ENCODE results near the gene HSH2D. TPM values are rescaled to one million over a fixed set of nuclear protein-coding genes. Genes with fewer than 3 reads are reported as not detected.
A peak's percentile ranks its signal among the peaks of the same experiment; 100 is the strongest.

HSH2D gene
- total and polyA plus RNA-seq, 12 donors, result 0.21 to 4.7 (median 0.97) TPM; not detected in 1

- peak overlapping the region; percentile 76 to 97 (median 90) for H3K4me3 ChIP-seq
- H3K9me3 ChIP-seq (replicated peaks in 1 of 3), result no peaks in the 10 kb centered on the region
- no peaks in the 10 kb centered on the region for H3K36me3 ChIP-seq (replicated peaks in 1 of 2)
- 1 to 11% (median 2%) methylated on average over 3 to 37 of the region's 37 CpGs for WGBS, 4 donors
- H3K27me3 ChIP-seq, result no peaks in the 10 kb centered on the region
- peak overlapping the region; percentile 79 to 93 (median 89) for H3K27ac ChIP-seq
- DNase-seq, result peak in 5 of 7 donors; percentile 49 to 61 (median 54)
- intact Hi-C loops (cut with DNase I), result loop anchor here in 1 of 2 donors (5.0 kb wide), 1 partner anchor 40 kb away; no protein-coding TSS in a partner anchor
- H3K4me1 ChIP-seq (replicated peaks in 1 of 2), result peaks cover 15 to 50% of the 10 kb centered on the region in 2 donors
- TF ChIP-seq POLR2A (IDR thresholded peaks at IDR 0.05) (peak in 1 of 2 donors; percentile 56), CTCF (IDR thresholded peaks at IDR 0.05) (no peak)
Observed at GRCh38 chr19:16111909-16112752, 31.4 kb upstream of the HSH2D start.

DNA sequence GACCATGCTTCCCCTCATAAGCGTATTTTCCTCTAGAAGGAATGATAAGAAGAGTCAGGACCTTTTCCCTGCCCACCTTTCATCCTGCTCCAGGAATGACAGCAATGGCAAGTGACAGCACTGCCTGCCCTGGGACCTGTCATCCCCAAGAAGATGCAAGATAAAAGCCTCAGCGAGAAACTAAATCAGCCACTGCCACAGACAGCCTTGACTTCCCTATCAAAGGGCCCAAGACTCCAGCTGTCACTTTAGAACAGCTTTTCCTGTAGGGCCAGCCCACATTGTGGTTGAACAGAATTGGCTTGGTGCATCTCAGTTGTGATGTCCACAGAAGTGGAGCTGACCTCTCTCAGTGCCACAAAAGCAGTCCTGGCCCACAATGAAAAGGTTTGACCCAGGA, 30.7 kb upstream of the HSH2D start:
- intact Hi-C loops (cut with DNase I), result loop anchor here in 1 of 2 donors (5.0 kb wide), 1 partner anchor 40 kb away; no protein-coding TSS in a partner anchor
- no peaks in the 10 kb centered on the region for H3K36me3 ChIP-seq (replicated peaks in 1 of 2)
- no peaks in the 10 kb centered on the region for H3K27me3 ChIP-seq
- H3K27ac ChIP-seq, result peak overlapping the region in 2 of 5 donors; percentile 89 to 92
- DNase-seq, result peak in 4 of 7 donors; percentile 33 to 64 (median 43)
- H3K4me1 ChIP-seq (replicated peaks in 1 of 2), result peaks cover 15 to 51% of the 10 kb centered on the region in 2 donors
- TF ChIP-seq CTCF (IDR thresholded peaks at IDR 0.05) (no peak), POLR2A (IDR thresholded peaks at IDR 0.05) (no peak)
- WGBS, 4 donors, result 14 to 22% (median 21%) methylated on average over 2 of the region's 2 CpGs
- peak overlapping the region in 1 of 4 donors; percentile 76 for H3K4me3 ChIP-seq
- no peaks in the 10 kb centered on the region for H3K9me3 ChIP-seq (replicated peaks in 1 of 3)

GRCh38 chr19:16113727-16114126, 29.8 kb upstream of the HSH2D start:
- TF ChIP-seq POLR2A (IDR thresholded peaks at IDR 0.05) (no peak), CTCF (IDR thresholded peaks at IDR 0.05) (no peak)
- Histone ChIP-seq H3K36me3 (replicated peaks in 1 of 2) (peaks cover 0 to 9% of the 10 kb centered on the region in 2 donors), H3K4me3 (no peak overlapping the region), H3K27ac (no peak overlapping the region), H3K4me1 (replicated peaks in 1 of 2) (peaks cover 15 to 56% of the 10 kb centered on the region in 2 donors), H3K9me3 (replicated peaks in 1 of 3) (no peaks in the 10 kb centered on the region), H3K27me3 (no peaks in the 10 kb centered on the region)
- DNase-seq, result no peak
- 79 to 90% (median 86%) methylated on average over 3 of the region's 3 CpGs for WGBS, 4 donors
- intact Hi-C loops (cut with DNase I), result loop anchor here in 1 of 2 donors (5.0 kb wide), 1 partner anchor 41 kb away; no protein-coding TSS in a partner anchor

GRCh38 chr19:16115301-16116039, 28.0 kb upstream of the HSH2D start:
- no peak overlapping the region for H3K4me3 ChIP-seq
- no peak overlapping the region for H3K27ac ChIP-seq
- peaks cover 0 to 26% of the 10 kb centered on the region in 2 donors for H3K36me3 ChIP-seq (replicated peaks in 1 of 2)
- DNase-seq, result no peak
- H3K9me3 ChIP-seq (replicated peaks in 1 of 3), result no peaks in the 10 kb centered on the region
- intact Hi-C loops (cut with DNase I), result no loop called here
- H3K27me3 ChIP-seq, result no peaks in the 10 kb centered on the region
- 87 to 95% (median 92%) methylated on average over 9 of the region's 9 CpGs for WGBS, 4 donors
- peaks cover 15 to 56% of the 10 kb centered on the region in 2 donors for H3K4me1 ChIP-seq (replicated peaks in 1 of 2)
- TF ChIP-seq CTCF (IDR thresholded peaks at IDR 0.05), result no peak
- no peak for TF ChIP-seq POLR2A (IDR thresholded peaks at IDR 0.05)
